GM12874 (cell line): ENCODE data around the gene SNX32.

Experiments used
- TF ChIP-seq, protein P1 (sequence below): IDR thresholded peaks from 2 replicates; pipeline ENCODE4 v1.5.1; 2011; ENCODE audit warnings: low read depth, mild to moderate bottlenecking, control low read depth, low read length, moderate library complexity; ENCODE audit not compliant: insufficient read depth

SNX32 gene

DNA sequence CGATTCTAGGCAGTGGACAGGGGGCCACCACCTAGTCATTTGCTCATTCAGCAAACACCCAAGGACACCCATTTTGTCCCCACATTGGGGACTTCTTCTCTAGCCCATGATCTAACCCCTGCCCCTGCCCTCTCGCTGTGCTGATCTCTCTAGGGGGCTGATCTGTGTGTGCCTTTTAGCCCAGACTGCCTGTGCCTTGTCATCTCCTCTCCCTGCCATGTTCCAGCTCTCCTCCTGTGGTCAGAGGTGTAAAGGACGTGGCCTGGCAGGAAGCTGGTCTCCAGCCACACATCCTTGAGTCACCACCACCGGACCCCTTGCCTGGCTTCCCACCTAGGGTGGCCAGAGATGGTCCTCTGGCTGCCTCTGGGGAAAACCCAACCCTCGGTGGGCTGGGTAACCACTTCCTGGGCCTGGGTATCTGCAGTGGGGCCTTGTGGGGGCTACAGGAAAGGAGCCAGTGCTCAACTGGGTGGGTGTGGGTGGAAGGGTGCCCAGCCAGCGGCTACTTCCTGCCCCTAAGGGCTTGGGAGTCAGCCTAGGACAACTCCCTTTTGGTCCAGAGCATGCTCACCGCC is 47.2 kb downstream of the SNX32 start:
- TF ChIP-seq, protein P1, sequence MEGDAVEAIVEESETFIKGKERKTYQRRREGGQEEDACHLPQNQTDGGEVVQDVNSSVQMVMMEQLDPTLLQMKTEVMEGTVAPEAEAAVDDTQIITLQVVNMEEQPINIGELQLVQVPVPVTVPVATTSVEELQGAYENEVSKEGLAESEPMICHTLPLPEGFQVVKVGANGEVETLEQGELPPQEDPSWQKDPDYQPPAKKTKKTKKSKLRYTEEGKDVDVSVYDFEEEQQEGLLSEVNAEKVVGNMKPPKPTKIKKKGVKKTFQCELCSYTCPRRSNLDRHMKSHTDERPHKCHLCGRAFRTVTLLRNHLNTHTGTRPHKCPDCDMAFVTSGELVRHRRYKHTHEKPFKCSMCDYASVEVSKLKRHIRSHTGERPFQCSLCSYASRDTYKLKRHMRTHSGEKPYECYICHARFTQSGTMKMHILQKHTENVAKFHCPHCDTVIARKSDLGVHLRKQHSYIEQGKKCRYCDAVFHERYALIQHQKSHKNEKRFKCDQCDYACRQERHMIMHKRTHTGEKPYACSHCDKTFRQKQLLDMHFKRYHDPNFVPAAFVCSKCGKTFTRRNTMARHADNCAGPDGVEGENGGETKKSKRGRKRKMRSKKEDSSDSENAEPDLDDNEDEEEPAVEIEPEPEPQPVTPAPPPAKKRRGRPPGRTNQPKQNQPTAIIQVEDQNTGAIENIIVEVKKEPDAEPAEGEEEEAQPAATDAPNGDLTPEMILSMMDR: no peak

DNA sequence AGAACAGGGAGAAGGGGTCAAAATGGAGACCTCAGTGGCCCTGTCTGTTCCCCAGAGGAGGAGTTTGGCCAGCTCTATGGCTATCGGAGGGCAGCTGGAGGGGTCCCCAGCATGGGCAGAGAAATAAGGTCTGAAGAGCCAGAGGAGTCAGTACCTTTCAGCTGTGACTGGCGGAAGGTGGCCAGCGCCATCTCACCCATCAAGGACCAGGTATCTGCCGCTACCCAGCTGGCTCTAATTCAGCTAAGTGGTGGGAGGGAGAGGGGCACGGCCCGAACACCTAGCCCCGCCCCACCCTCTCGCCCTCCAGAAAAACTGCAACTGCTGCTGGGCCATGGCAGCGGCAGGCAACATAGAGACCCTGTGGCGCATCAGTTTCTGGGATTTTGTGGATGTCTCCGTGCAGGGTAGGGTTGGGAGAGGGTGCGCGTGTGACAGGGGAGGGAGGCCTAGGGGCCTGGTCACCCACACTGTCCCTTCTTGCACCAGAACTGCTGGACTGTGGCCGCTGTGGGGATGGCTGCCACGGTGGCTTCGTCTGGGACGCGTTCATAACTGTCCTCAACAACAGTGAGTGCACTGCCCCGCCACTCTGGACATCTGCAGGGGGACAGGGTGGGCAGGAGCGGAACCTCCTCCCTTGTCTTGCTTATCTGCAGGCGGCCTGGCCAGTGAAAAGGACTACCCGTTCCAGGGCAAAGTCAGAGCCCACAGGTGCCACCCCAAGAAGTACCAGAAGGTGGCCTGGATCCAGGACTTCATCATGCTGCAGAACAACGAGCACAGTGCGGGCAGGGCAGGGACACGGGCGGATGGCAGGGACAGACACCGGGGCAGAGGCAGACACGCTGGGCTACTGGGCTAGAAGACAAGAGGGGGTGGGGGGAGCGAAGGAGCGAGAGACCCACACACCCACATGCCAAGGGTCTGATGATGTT is 48.6 kb downstream of the SNX32 start:
- TF ChIP-seq, protein P1: no peak

DNA sequence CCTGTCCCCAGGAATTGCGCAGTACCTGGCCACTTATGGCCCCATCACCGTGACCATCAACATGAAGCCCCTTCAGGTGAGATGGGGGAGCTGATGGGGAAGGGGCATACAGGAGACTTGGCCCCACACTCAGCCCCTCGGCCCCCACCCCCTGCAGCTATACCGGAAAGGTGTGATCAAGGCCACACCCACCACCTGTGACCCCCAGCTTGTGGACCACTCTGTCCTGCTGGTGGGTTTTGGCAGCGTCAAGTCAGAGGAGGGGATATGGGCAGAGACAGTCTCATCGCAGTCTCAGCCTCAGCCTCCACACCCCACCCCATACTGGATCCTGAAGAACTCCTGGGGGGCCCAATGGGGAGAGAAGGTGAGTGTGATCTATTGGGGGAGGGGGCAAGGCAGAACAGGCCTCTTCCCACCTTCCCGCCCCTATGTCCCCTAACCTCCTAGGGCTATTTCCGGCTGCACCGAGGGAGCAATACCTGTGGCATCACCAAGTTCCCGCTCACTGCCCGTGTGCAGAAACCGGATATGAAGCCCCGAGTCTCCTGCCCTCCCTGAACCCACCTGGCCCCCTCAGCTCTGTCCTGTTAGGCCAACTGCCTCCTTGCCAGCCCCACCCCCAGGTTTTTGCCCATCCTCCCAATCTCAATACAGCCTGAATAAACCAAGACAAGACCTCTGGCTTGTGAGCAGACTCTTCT is 49.4 kb downstream of the SNX32 start:
- TF ChIP-seq, protein P1: no peak

DNA sequence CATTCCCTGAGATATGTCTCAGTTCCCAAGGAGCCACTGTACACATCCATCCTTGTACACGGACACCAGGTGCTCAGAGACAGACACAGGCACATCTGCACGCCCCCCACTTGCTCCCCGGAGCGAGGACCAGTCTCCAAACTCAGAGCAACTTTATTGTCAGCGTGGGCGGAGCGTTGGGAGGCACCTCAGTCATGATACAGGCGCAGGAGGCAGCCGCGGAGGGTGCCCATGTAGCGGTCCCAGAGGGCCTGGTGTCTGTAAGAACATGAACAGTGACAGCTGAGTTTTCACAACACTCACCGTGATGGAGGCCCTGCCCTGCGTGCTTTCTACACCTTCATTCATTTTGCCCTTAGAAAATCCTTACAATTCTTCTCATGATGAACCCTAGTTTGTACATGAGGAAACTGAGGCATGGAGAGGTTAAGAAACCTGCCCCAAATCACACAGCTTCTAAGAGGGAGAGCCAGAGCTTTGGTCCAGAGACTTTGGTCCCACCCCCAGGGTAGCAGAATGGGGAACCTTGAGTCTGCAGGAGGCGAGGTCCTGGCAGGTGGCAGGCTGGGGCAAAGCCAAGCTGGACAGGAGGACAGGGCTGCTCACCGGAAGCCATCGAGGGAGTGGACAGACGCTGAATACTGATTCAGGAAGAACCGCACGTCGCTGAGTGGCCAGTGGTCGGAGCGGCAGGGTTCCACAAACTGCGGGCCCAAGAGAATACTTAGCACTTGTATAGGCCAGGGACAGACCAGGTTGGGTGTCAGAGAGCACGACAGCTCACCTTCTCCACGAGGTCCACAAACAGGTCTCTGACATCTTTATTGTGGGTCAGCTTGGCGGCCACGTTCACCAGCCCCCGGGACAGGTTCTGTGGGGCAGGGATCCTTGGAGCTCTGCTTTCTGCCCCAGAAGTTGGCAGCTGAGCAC is 50.3 kb downstream of the SNX32 start:
- TF ChIP-seq, protein P1: no peak

DNA sequence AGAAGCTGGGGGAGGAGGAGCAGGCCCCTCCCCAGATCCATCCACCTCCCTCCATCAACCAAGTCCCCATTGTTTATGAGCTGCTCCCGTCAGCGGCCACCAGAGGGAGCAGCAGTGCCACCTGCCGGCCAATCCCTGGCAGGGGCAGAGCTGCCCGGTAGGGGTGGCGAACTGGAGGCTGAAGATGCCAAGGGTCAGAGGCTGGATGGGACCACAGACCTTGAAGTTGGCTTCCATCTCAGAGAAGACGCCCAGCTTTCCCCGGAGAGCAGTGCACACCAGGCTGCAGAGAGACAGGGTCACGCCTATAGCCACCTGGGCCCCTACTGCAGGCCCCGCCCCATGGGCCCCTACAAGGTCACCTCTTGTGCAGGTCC is 50.9 kb downstream of the SNX32 start:
- TF ChIP-seq, protein P1: peak; percentile 99

DNA sequence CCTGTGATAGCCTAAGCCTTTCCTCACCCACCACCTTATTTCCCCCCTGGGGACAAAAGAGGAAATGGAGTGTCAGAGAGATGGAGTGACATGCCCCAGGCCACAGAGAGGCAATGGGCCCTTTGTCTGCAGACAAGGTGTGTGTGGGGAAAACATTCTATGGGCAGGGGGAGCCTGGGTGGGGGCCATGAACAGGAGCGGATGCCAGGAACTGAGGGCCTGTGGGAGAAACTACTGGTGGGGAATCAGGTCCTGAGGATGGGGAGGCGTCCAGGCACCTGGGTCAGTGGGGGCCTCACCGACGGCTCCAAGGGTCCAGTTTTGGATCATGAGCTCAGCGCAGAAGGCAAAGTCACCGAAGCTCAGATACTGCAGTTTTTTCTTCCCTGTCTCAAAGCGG is 51.5 kb downstream of the SNX32 start:
- TF ChIP-seq, protein P1: no peak
